T-cell (primary cell): ENCODE data around the gene OTUD3. TPM values are rescaled to one million over a fixed set of nuclear protein-coding genes. Genes with fewer than 3 reads are reported as not detected.
"Not testable (repeated sequence)": the region's sequence is repeated elsewhere in the genome, so short reads cannot be mapped to it uniquely, and the experiment has no call there.

Experiments
- ATAC-seq, 4 experiments: fragments of 200-7000 bp in 3 of 4; fragments of 150-1000 bp in 1 of 4; cut with Tn5 transposase; replicated peaks in 1 of 4; 1 replicate in 3 of 4; 2 replicates in 1 of 4; pipeline ENCODE4 v1.10.0; 2021; ENCODE audit warnings: moderate library complexity in 3 of 4, mild to moderate bottlenecking in 2 of 4, moderate number of reproducible peaks in 1 of 4
- CTCF ChIA-PET, 2 donors: fragments of 300-600 bp; sonication (Branson Sonifier 250); formaldehyde crosslinking; loops; one replicate each; lab custom pipeline; 2022; ENCODE audit warnings: antibody characterized with exemption in 2 of 2; lab: Charles Lee
- POLR2A ChIA-PET, 2 donors: fragments of 300-600 bp; sonication (Branson Sonifier 250); formaldehyde crosslinking; loops; one replicate each; lab custom pipeline; 2022; ENCODE audit warnings: antibody characterized with exemption in 2 of 2; lab: Charles Lee
- DNase-seq, 35 experiments: peaks; one replicate each; pipeline versions ENCODE4 v3.0.0 to v3.0.0-alpha.2; 2013 to 2023
- H3K27ac ChIP-seq: one replicate; pipeline ENCODE4 v1.5.1; 2013; ENCODE audit warnings: low read length
- H3K27me3 ChIP-seq, 2 experiments: replicated peaks in 1 of 2; 1 replicate in 1 of 2; 2 replicates in 1 of 2; pipeline versions ENCODE4 v1.6.1 to v1.7.0; 2013; ENCODE audit warnings: low read length in 1 of 2, mixed read lengths in 1 of 2; ENCODE audit not compliant: control insufficient read depth in 2 of 2, insufficient read depth in 2 of 2; ENCODE audit errors: extremely low read depth in 1 of 2
- H3K36me3 ChIP-seq, 2 donors: 1 replicate in 1 of 2; 2 replicates in 1 of 2; pipeline versions ENCODE4 v1.6.1 to v1.7.0; 2013; ENCODE audit warnings: low read length in 1 of 2; ENCODE audit not compliant: control insufficient read depth in 2 of 2, insufficient read depth in 1 of 2; ENCODE audit errors: extremely low read depth in 1 of 2
- H3K4me1 ChIP-seq, 2 experiments: 1 replicate in 1 of 2; 2 replicates in 1 of 2; pipeline versions ENCODE4 v1.6.1 to v1.7.0; 2013; ENCODE audit warnings: low read length in 2 of 2, mixed read lengths in 1 of 2; ENCODE audit not compliant: insufficient read depth in 2 of 2, control insufficient read depth in 1 of 2; ENCODE audit errors: extremely low read depth in 1 of 2
- H3K4me3 ChIP-seq, 2 donors: 1 replicate in 1 of 2; 2 replicates in 1 of 2; pipeline versions ENCODE4 v1.5.1 to v1.7.0; 2013; ENCODE audit warnings: mild to moderate bottlenecking in 2 of 2, low read length in 1 of 2, moderate library complexity in 1 of 2; ENCODE audit not compliant: control insufficient read depth in 1 of 2; ENCODE audit errors: extremely low read depth in 1 of 2
- H3K9me3 ChIP-seq: 2 replicates; pipeline ENCODE4 v1.7.0; 2013
- H3K27ac Mint-ChIP-seq, 2 donors: one replicate each; pipeline ENCODE4 v1.8.0; 2020 to 2021; ENCODE audit warnings: mild to moderate bottlenecking in 2 of 2, mixed read lengths in 2 of 2
- H3K27me3 Mint-ChIP-seq, 2 donors: one replicate each; pipeline ENCODE4 v1.8.0; 2021 to 2022; ENCODE audit warnings: mixed read lengths in 2 of 2
- H3K36me3 Mint-ChIP-seq: one replicate; pipeline ENCODE4 v1.8.0; 2021; ENCODE audit warnings: mixed read lengths
- H3K4me1 Mint-ChIP-seq, 3 donors: one replicate each; pipeline ENCODE4 v1.8.0; 2020 to 2022; ENCODE audit warnings: mixed read lengths in 3 of 3, mild to moderate bottlenecking in 1 of 3
- H3K4me3 Mint-ChIP-seq, 3 donors: one replicate each; pipeline ENCODE4 v1.8.0; 2020 to 2022; ENCODE audit warnings: mild to moderate bottlenecking in 3 of 3, mixed read lengths in 3 of 3, moderate library complexity in 3 of 3
- H3K9me3 Mint-ChIP-seq, 3 donors: one replicate each; pipeline ENCODE4 v1.8.0; 2020 to 2022; ENCODE audit warnings: mixed read lengths in 3 of 3
- WGBS: methylation state at CpG from one replicate; pipeline ENCODE4 v1.1.5; 2013; ENCODE audit warnings: missing lambda C conversion rate; ENCODE audit not compliant: insufficient coverage; 5-methylcytosine and 5-hydroxymethylcytosine counted together
- total RNA-seq, 35 experiments: library from RNA in 6 of 35; stranded (reverse) in 6 of 35; fragments of 120-200 nt in 1 of 35; gene quantifications; one replicate each; pipeline versions ENCODE4 v1.2.1 to v1.2.4 and lab custom pipeline; 2013 to 2026

Gene OTUD3
- total RNA-seq, 5 donors from 2014 or later (not counting 1 experiment from before 2014, with no cell fraction given), result 10.6 to 20.4 (median 13.6) TPM

GRCh38 chr1:19846338-19846737 is 35.9 kb upstream of the OTUD3 start:
- POLR2A ChIA-PET, result no interaction called here
- CTCF ChIA-PET, result no interaction called here
- no peak overlapping the region for H3K4me3 Mint-ChIP-seq

GRCh38 chr1:19847334-19847733 is 34.9 kb upstream of the OTUD3 start:
- CTCF ChIA-PET, H3K4me1 ChIP-seq, H3K27ac ChIP-seq, H3K4me3 ChIP-seq, H3K9me3 Mint-ChIP-seq, POLR2A ChIA-PET, H3K4me1 Mint-ChIP-seq, ATAC-seq, H3K36me3 ChIP-seq, H3K9me3 ChIP-seq, H3K36me3 Mint-ChIP-seq, DNase-seq, H3K4me3 Mint-ChIP-seq, H3K27ac Mint-ChIP-seq: not testable (repeated sequence)
- 93% methylated on average over 5 of the region's 9 CpGs for WGBS
- H3K27me3 Mint-ChIP-seq, result peaks cover 22 to 28% of the 10 kb centered on the region in 2 donors
- peaks cover 6 to 11% of the 10 kb centered on the region in 2 experiments for H3K27me3 ChIP-seq

More at GRCh38 chr1:19846338-19846737, 35.9 kb upstream of the OTUD3 start:
- H3K4me3 ChIP-seq, result no peak overlapping the region
- no peaks in the 10 kb centered on the region for H3K4me1 Mint-ChIP-seq
- H3K9me3 Mint-ChIP-seq, result no peaks in the 10 kb centered on the region
- H3K27ac ChIP-seq, result no peak overlapping the region
- DNase-seq, result no peak
- WGBS, result 92% methylated on average over 1 of the region's 3 CpGs
- H3K27ac Mint-ChIP-seq, result no peak overlapping the region
- H3K4me1 ChIP-seq, result no peaks in the 10 kb centered on the region
- H3K36me3 Mint-ChIP-seq, result no peaks in the 10 kb centered on the region
- no peaks in the 10 kb centered on the region for H3K36me3 ChIP-seq
- no peaks in the 10 kb centered on the region for H3K9me3 ChIP-seq
- H3K27me3 ChIP-seq, result peaks cover 6 to 11% of the 10 kb centered on the region in 2 experiments
- ATAC-seq, result no peak
- H3K27me3 Mint-ChIP-seq, result peaks cover 22 to 28% of the 10 kb centered on the region in 2 donors

GRCh38 chr1:19849307-19849706 is 32.9 kb upstream of the OTUD3 start:
- 25% methylated on average over 1 of the region's 3 CpGs for WGBS
- H3K9me3 Mint-ChIP-seq, H3K4me3 Mint-ChIP-seq, H3K9me3 ChIP-seq, H3K4me1 ChIP-seq, ATAC-seq, H3K27ac Mint-ChIP-seq, H3K4me3 ChIP-seq, H3K27me3 ChIP-seq, H3K36me3 ChIP-seq, DNase-seq, CTCF ChIA-PET, H3K36me3 Mint-ChIP-seq, H3K4me1 Mint-ChIP-seq, H3K27ac ChIP-seq, POLR2A ChIA-PET: not testable (repeated sequence)
- peaks cover 22% of the 10 kb centered on the region in 2 donors for H3K27me3 Mint-ChIP-seq

- DNase-seq (no peak), ATAC-seq (no peak)
- WGBS, result no CpG with 5 or more reads among the region's 7 CpGs
- H3K27me3 Mint-ChIP-seq, result peaks cover 14 to 16% of the 10 kb centered on the region in 2 donors
- no peak overlapping the region for H3K4me3 ChIP-seq
- H3K4me3 Mint-ChIP-seq, result no peak overlapping the region
- no peaks in the 10 kb centered on the region for H3K4me1 Mint-ChIP-seq
- H3K9me3 ChIP-seq, result no peaks in the 10 kb centered on the region
- POLR2A ChIA-PET, result no interaction called here
- no peaks in the 10 kb centered on the region for H3K9me3 Mint-ChIP-seq
- CTCF ChIA-PET, result no interaction called here
- no peak overlapping the region for H3K27ac Mint-ChIP-seq
- no peaks in the 10 kb centered on the region for H3K36me3 Mint-ChIP-seq
- no peaks in the 10 kb centered on the region for H3K4me1 ChIP-seq
- H3K27ac ChIP-seq, result no peak overlapping the region
- H3K36me3 ChIP-seq, result no peaks in the 10 kb centered on the region
- H3K27me3 ChIP-seq, result peaks cover 6 to 7% of the 10 kb centered on the region in 2 experiments
These were observed 32.0 kb upstream of the OTUD3 start for GRCh38 chr1:19850214-19850613.

- Histone ChIP-seq H3K4me1 (no peaks in the 10 kb centered on the region), H3K27ac (no peak overlapping the region), H3K9me3 (no peaks in the 10 kb centered on the region), H3K4me3 (no peak overlapping the region), H3K36me3 (no peaks in the 10 kb centered on the region), H3K27me3 (peaks cover 2 to 3% of the 10 kb centered on the region in 2 experiments)
- no CpG with 5 or more reads among the region's 1 CpG for WGBS
- H3K36me3 Mint-ChIP-seq, result no peaks in the 10 kb centered on the region
- H3K27me3 Mint-ChIP-seq, result peaks cover 4 to 8% of the 10 kb centered on the region in 2 donors
- H3K27ac Mint-ChIP-seq, result no peak overlapping the region
- H3K4me1 Mint-ChIP-seq, result no peaks in the 10 kb centered on the region
- no peaks in the 10 kb centered on the region for H3K9me3 Mint-ChIP-seq
- H3K4me3 Mint-ChIP-seq, result no peak overlapping the region
- ChIA-PET POLR2A (no interaction called here), CTCF (interaction anchor here in 1 of 2 donors (0.6 kb wide), 1 partner anchor 64 kb away, joined by 3 read pairs; no protein-coding TSS in a partner anchor)
- ATAC-seq (no peak), DNase-seq (no peak)
These were observed 30.2 kb upstream of the OTUD3 start for GRCh38 chr1:19852036-19852435.

- Histone ChIP-seq H3K4me1 (no peaks in the 10 kb centered on the region), H3K9me3 (no peaks in the 10 kb centered on the region), H3K27ac (no peak overlapping the region), H3K4me3 (no peak overlapping the region), H3K27me3 (peaks cover 0 to 10% of the 10 kb centered on the region in 2 experiments), H3K36me3 (no peaks in the 10 kb centered on the region)
- CTCF ChIA-PET, result no interaction called here
- POLR2A ChIA-PET, result no interaction called here
- DNase-seq (no peak), ATAC-seq (no peak)
- Mint-ChIP-seq H3K27ac (no peak overlapping the region), H3K4me3 (no peak overlapping the region), H3K4me1 (no peaks in the 10 kb centered on the region), H3K36me3 (no peaks in the 10 kb centered on the region), H3K27me3 (peaks cover 13 to 16% of the 10 kb centered on the region in 2 donors), H3K9me3 (no peaks in the 10 kb centered on the region)
These were observed 27.3 kb upstream of the OTUD3 start for GRCh38 chr1:19854866-19855265.

GRCh38 chr1:19858893-19859292 is 23.3 kb upstream of the OTUD3 start:
- CTCF ChIA-PET, result no interaction called here
- Mint-ChIP-seq H3K4me1 (no peaks in the 10 kb centered on the region), H3K9me3 (peaks cover 0 to 8% (median 5%) of the 10 kb centered on the region in 3 donors), H3K27ac (no peak overlapping the region), H3K4me3 (no peak overlapping the region), H3K36me3 (no peaks in the 10 kb centered on the region), H3K27me3 (peaks cover 27 to 28% of the 10 kb centered on the region in 2 donors)
- POLR2A ChIA-PET, result no interaction called here
- no peaks in the 10 kb centered on the region for H3K9me3 ChIP-seq
- DNase-seq, result no peak
- H3K27ac ChIP-seq, result no peak overlapping the region
- no peaks in the 10 kb centered on the region for H3K4me1 ChIP-seq
- H3K4me3 ChIP-seq, result no peak overlapping the region
- no peak for ATAC-seq
- 12% methylated on average over 3 of the region's 5 CpGs for WGBS
- H3K27me3 ChIP-seq, result peaks cover 2 to 21% of the 10 kb centered on the region in 2 experiments
- H3K36me3 ChIP-seq, result no peaks in the 10 kb centered on the region
